Tibial artery (tissue), 4 donors: Measurements from ENCODE around the gene GCNT1.

ENCODE experiments used
- DNase-seq, 2 donors: peaks; one replicate each; pipeline ENCODE4 v3.0.0-alpha.2; 2019
- H3K27ac ChIP-seq, 2 donors: fragments of 200-600 bp; sonication (generic) in 1 of 2; 1 replicate in 1 of 2; 2 replicates in 1 of 2; pipeline ENCODE4 v1.5.1; 2018 to 2019; ENCODE audit warnings: mild to moderate bottlenecking in 1 of 2
- H3K27me3 ChIP-seq, 2 donors: fragments of 200-600 bp; sonication (generic) in 1 of 2; one replicate each; pipeline versions ENCODE4 v1.5.1 to v1.6.0; 2016 to 2019
- H3K36me3 ChIP-seq, 3 donors: fragments of 200-600 bp; sonication (generic) in 2 of 3; one replicate each; pipeline ENCODE4 v1.5.1; 2016 to 2019; ENCODE audit warnings: mild to moderate bottlenecking in 2 of 3
- H3K4me1 ChIP-seq, 4 donors: fragments of 200-600 bp; sonication (generic) in 2 of 4; 1 replicate in 3 of 4; 2 replicates in 1 of 4; pipeline ENCODE4 v1.5.1; 2016 to 2019
- H3K4me3 ChIP-seq, 2 donors: fragments of 200-600 bp; sonication (generic) in 1 of 2; 1 replicate in 1 of 2; 2 replicates in 1 of 2; pipeline ENCODE4 v1.5.1; 2018 to 2019; ENCODE audit warnings: mild to moderate bottlenecking in 2 of 2
- H3K9me3 ChIP-seq, 3 donors: fragments of 200-600 bp; sonication (generic) in 1 of 3; one replicate each; pipeline ENCODE4 v1.5.1; 2016 to 2019
- CTCF ChIP-seq, 2 experiments: fragments of 200-600 bp in 1 of 2; fragments of 450-650 bp in 1 of 2; IDR thresholded peaks; one replicate each; pipeline ENCODE4 v1.5.1; 2017 to 2019; ENCODE audit warnings: antibody characterized with exemption in 2 of 2, mild to moderate bottlenecking in 1 of 2, moderate library complexity in 1 of 2
- intact Hi-C: fragments of 100-400 bp; cut with DNase I; formaldehyde crosslinking; loops from one replicate; pipeline ENCODE4 v1.15.0; 2023; ENCODE audit warnings: low total_unique reads

Gene GCNT1

GRCh38 chr9:76438841-76439588 is 20.0 kb upstream of the GCNT1 start:
- H3K9me3 ChIP-seq: no peaks in the 10 kb centered on the region
- DNase-seq: no peak
- no peaks in the 10 kb centered on the region for H3K27me3 ChIP-seq
- no peak overlapping the region for H3K4me3 ChIP-seq
- TF ChIP-seq CTCF (IDR thresholded peaks at IDR 0.05): no peak
- H3K4me1 ChIP-seq: no peaks in the 10 kb centered on the region
- no peak overlapping the region for H3K27ac ChIP-seq
- H3K36me3 ChIP-seq: no peaks in the 10 kb centered on the region
- intact Hi-C loops: no loop called here

GRCh38 chr9:76441551-76442322 is 17.2 kb upstream of the GCNT1 start:
- no peaks in the 10 kb centered on the region for H3K36me3 ChIP-seq
- H3K4me1 ChIP-seq: no peaks in the 10 kb centered on the region
- no peak for DNase-seq
- H3K9me3 ChIP-seq: no peaks in the 10 kb centered on the region
- H3K4me3 ChIP-seq: no peak overlapping the region
- no peak overlapping the region for H3K27ac ChIP-seq
- no peak for TF ChIP-seq CTCF (IDR thresholded peaks at IDR 0.05)
- intact Hi-C loops: loop anchor here (10.0 kb wide), 2 partner anchors 263 to 573 kb away; partner anchors contain the start of gene FOXB2
- H3K27me3 ChIP-seq: no peaks in the 10 kb centered on the region

GRCh38 chr9:76443887-76444286 is 15.1 kb upstream of the GCNT1 start:
- no peak for TF ChIP-seq CTCF (IDR thresholded peaks at IDR 0.05)
- no peak for DNase-seq
- no peaks in the 10 kb centered on the region for H3K9me3 ChIP-seq
- H3K4me3 ChIP-seq: no peak overlapping the region
- no peaks in the 10 kb centered on the region for H3K27me3 ChIP-seq
- H3K27ac ChIP-seq: no peak overlapping the region
- H3K4me1 ChIP-seq: no peaks in the 10 kb centered on the region
- intact Hi-C loops: loop anchor here (10.0 kb wide), 2 partner anchors 261 to 571 kb away; partner anchors contain the start of gene FOXB2
- H3K36me3 ChIP-seq: no peaks in the 10 kb centered on the region

- intact Hi-C loops: loop anchor here (10.0 kb wide), 2 partner anchors 260 to 570 kb away; partner anchors contain the start of gene FOXB2
Measured at GRCh38 chr9:76444322-76444929, 14.6 kb upstream of the GCNT1 start.

More at GRCh38 chr9:76444322-76444929, 14.6 kb upstream of the GCNT1 start:
- Histone ChIP-seq H3K4me3 (no peak overlapping the region), H3K36me3 (no peaks in the 10 kb centered on the region), H3K27me3 (no peaks in the 10 kb centered on the region), H3K27ac (no peak overlapping the region), H3K9me3 (no peaks in the 10 kb centered on the region), H3K4me1 (no peaks in the 10 kb centered on the region)
- TF ChIP-seq CTCF (IDR thresholded peaks at IDR 0.05): no peak
- DNase-seq: no peak
